K562 (cell line): ENCODE measurements around the gene AJAP1. TPM values are rescaled to one million over a fixed set of nuclear protein-coding genes. Genes with fewer than 3 reads are reported as not detected.
A peak's percentile ranks its signal among the peaks of the same experiment; 100 is the strongest.

Source experiments
- polyA plus RNA-seq, 8 experiments: library from polyadenylated mRNA; depleted of rRNA in 4 of 8; stranded (reverse) in 5 of 8; unstranded in 3 of 8; fragments of >200 nt; fragmentation: Nextera tagmentation in 2 of 8; fragmentation: Illumina TruSeq in 1 of 8; extraction: Ambion mirVana in 2 of 8; extraction: Trizol in 1 of 8; gene quantifications; 2 replicates each; pipeline versions ENCODE4 v1.2.1 to v1.2.3, GENCODE V29; 2011 to 2014; ENCODE audit warnings: inconsistent platforms in 1 of 8, missing spikeins in 1 of 8
- total RNA-seq, 7 experiments: library from RNA; depleted of rRNA in 6 of 7; stranded (reverse); fragments of >200 nt in 6 of 7; fragmentation: Illumina TruSeq in 2 of 7; extraction: Trizol in 2 of 7; gene quantifications; 2 replicates each; pipeline versions ENCODE4 v1.2.1 to v1.2.3, GENCODE V29; 2011 to 2021; ENCODE audit warnings: low replicate concordance in 1 of 7
- TF ChIP-seq, protein P1 (sequence below), 2 experiments: fragments of 450-650 bp in 1 of 2; sonication (generic) in 1 of 2; formaldehyde crosslinking in 1 of 2; IDR thresholded peaks; 2 replicates each; pipeline versions ENCODE4 v1.7.1 to v1.9.0; 2016 to 2022; ENCODE audit warnings: inconsistent platforms in 1 of 2, mild to moderate bottlenecking in 1 of 2, missing genetic modification reagents in 1 of 2

The AJAP1 gene
- total and polyA plus RNA-seq, 9 of the 15 experiments (the other 6 are each of a cell fraction or from before 2014, with no cell fraction given), result not detected

DNA sequence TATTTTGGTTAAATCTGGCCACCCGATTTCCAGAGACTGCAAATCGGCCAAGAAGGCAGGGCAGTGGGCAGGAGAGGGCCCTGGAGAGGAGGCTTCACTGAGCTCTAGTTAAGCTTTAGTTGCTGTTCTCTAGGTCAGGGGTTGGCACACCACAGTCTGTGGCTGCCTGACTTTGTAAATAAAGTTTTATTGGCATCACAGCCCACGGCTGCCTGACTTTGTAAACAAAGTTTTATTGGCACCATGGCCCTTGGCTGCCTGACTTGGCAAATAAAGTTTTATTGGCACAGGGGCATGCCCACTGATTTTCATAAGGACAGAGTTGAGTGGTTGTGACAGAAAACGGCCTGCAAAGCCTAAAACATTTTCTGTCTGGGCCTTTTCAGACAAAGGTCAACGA lies 19.7 kb downstream of the AJAP1 start (continued):
- TF ChIP-seq, protein P1, sequence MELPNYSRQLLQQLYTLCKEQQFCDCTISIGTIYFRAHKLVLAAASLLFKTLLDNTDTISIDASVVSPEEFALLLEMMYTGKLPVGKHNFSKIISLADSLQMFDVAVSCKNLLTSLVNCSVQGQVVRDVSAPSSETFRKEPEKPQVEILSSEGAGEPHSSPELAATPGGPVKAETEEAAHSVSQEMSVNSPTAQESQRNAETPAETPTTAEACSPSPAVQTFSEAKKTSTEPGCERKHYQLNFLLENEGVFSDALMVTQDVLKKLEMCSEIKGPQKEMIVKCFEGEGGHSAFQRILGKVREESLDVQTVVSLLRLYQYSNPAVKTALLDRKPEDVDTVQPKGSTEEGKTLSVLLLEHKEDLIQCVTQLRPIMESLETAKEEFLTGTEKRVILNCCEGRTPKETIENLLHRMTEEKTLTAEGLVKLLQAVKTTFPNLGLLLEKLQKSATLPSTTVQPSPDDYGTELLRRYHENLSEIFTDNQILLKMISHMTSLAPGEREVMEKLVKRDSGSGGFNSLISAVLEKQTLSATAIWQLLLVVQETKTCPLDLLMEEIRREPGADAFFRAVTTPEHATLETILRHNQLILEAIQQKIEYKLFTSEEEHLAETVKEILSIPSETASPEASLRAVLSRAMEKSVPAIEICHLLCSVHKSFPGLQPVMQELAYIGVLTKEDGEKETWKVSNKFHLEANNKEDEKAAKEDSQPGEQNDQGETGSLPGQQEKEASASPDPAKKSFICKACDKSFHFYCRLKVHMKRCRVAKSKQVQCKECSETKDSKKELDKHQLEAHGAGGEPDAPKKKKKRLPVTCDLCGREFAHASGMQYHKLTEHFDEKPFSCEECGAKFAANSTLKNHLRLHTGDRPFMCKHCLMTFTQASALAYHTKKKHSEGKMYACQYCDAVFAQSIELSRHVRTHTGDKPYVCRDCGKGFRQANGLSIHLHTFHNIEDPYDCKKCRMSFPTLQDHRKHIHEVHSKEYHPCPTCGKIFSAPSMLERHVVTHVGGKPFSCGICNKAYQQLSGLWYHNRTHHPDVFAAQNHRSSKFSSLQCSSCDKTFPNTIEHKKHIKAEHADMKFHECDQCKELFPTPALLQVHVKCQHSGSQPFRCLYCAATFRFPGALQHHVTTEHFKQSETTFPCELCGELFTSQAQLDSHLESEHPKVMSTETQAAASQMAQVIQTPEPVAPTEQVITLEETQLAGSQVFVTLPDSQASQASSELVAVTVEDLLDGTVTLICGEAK (IDR thresholded peaks at IDR 0.05), result peak; percentile 75
- TF ChIP-seq, protein P1 (CRISPR knock-in tag; IDR thresholded peaks at IDR 0.05), result no peak
- TF ChIP-seq, all 486 proteins: peak for 1
